ENCODE results near the gene VPS16. TPM values are rescaled to one million over a fixed set of nuclear protein-coding genes. Genes with fewer than 3 reads are reported as not detected.

The VPS16 gene
- 26.0 and 28.3 TPM in 2 replicates for total RNA-seq

DNA sequence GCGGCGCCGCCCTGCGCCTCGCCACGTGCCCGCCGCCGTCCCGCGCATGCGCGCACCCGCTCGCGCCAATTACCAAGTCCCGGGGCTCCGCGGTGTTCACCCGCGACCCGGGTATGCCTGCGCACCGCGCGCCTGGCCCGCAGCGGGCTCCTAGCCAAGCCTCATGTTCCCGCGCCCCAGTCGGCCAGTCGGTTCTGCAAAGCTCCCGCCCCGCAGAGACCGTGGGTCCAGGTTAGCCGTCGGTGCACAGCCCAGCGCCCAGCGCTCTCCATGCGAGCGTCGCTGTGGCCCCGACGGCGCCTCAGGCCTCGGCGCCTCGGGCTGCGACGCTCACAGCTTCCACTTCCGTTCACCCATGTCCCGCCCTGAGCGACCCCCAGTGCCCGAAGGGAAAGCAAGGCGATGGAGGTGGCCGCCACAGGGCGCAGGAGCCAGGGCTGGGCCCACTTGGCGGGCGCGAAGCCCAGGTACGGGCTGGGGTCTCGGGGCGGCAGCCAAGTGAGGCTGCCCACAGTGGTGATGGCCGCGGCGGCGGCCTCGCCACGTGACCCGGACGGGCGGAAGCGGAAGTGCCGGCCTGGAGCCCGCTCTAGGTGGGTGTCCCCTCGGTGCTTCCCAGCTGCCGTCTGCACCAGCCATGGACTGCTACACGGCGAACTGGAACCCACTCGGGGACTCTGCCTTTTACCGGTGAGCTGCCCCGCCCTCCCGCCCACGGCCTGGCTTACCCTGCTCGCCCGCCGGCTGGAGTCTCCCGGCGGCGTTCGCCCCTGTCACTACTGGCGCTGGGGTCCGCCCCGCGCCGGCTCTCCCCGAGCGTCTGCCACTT is at the start of gene VPS16, which contains the start of gene PCED1A:
VPS16 (plus strand) TSS at position 608 of the 829 bp plus-strand sequence; CDS start at position 638, 30 bp downstream.
PCED1A (minus strand) TSS at position 518 of the 829 bp plus-strand sequence. CDS start 743 bp downstream, outside the sequence.

GRCh38 chr20:2800521-2801285 is 39.8 kb upstream of the VPS16 start, which contains the start of gene CPXM1:
Gene CPXM1 (minus strand): TSS chr20:2800627. CDS start chr20:2800572, 55 bp downstream.

GRCh38 chr20:2814587-2815051 is 25.9 kb upstream of the VPS16 start, which contains the start of gene C20orf141:
Gene C20orf141 (plus strand): TSS chr20:2814987. CDS start chr20:2815185, 198 bp downstream.

GRCh38 chr20:2816030-2816582 is 24.4 kb upstream of the VPS16 start, which contains the start of gene TMEM239:
Gene TMEM239 (plus strand): TSS chr20:2816364. CDS start chr20:2816555, 191 bp downstream.

DNA sequence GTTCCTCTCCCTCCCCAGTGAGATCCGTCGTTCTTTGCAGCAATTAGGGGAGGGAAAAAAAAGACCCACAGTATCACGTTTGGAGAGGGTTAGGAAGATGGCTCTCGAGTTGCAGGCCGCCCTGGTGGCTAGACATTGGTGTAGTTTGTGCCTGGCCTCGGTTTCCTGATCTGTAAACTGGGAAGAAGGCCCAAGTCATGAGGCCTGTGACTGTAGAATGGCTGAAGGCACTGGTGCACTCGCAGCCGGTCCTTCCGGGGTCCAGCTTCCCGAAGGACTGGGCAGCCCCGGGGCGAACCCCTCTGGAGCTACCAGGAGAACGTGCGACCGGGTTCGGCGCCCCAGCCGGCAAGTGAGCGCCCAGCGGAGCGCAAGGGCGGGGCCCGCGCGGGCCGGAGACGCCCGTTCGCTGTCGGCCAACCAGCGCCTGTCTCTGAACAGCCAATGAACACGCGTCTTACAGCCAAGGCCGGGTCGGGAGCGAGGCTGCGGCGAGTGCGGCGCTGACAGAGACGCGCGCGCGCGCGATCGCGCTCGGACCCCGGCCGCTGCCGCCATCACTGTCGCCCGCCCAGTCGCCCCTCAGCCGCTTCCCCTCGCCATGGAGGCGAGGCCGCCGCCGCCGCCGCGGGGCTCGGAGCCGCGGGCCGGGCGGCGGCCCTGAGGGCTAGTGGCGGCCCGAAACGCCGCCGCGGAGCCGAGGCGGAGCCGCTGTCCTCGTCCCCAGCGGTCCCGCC is 32.6 kb downstream of the VPS16 start, which contains the start of gene PTPRA:
PTPRA (plus strand) TSS at position 472 of the 737 bp plus-strand sequence. CDS start 90,797 bp downstream, outside the sequence.

Other genes starting within 250 kb of the VPS16 start
- gene NOP56, start 188.1 kb upstream of the VPS16 start, total RNA-seq: 86.1 and 222 TPM in 2 replicates
- 98.9 and 142 TPM in 2 replicates for gene IDH3B, start 176.5 kb upstream of the VPS16 start, total RNA-seq
- 0.15 and 0.39 TPM in 2 replicates for gene EBF4, start 148.0 kb upstream of the VPS16 start, total RNA-seq
- gene CPXM1, start 40.1 kb upstream of the VPS16 start, total RNA-seq: not detected in 2 replicates
- gene C20orf141, start 25.8 kb upstream of the VPS16 start, total RNA-seq: not detected in 2 replicates
- gene TMEM239, start 24.4 kb upstream of the VPS16 start, total RNA-seq: not detected in 2 replicates
- gene PCED1A, start 90 bp upstream of the VPS16 start, total RNA-seq: 12.2 and 14.3 TPM in 2 replicates
- 33.2 and 35.5 TPM in 2 replicates for gene PTPRA, start 32.7 kb downstream of the VPS16 start, total RNA-seq
- gene GNRH2, start 202.9 kb downstream of the VPS16 start, total RNA-seq: 1.3 TPM in 1 of 2 replicates, not detected in the other
- 87.9 and 128 TPM in 2 replicates for gene MRPS26, start 205.3 kb downstream of the VPS16 start, total RNA-seq
- gene OXT, start 230.9 kb downstream of the VPS16 start, total RNA-seq: not detected in 2 replicates
- gene AVP, start 244.0 kb downstream of the VPS16 start, total RNA-seq: not detected in 2 replicates